Measurements from ENCODE around the gene ZKSCAN5.
A peak's percentile ranks its signal among the peaks of the same experiment; 100 is the strongest.

The ZKSCAN5 gene

GRCh38 chr7:99504281-99504602 is 220 bp upstream of the ZKSCAN5 start:
- Histone ChIP-seq H3K36me3 (ENCODE audit: control insufficient read depth, low read length) (peaks cover 26% of the 10 kb centered on the region), H3K79me2 (ENCODE audit: control insufficient read depth, low read length) (peaks cover 60% of the 10 kb centered on the region), H4K20me1 (ENCODE audit: control insufficient read depth, insufficient read depth, low read depth, low read length) (0 out of 2 replicates have a peak, but pooled peaks cover 4% of the 10 kb centered on the region), H3F3A (ENCODE audit: control insufficient read depth, insufficient read depth) (peaks cover 9% of the 10 kb centered on the region), H3K4me3 (ENCODE audit: low read length) (peak overlapping the region; percentile 95), H3K4me1 (ENCODE audit: control insufficient read depth, low read length) (peaks cover 27% of the 10 kb centered on the region), H3K9me3 (ENCODE audit: control insufficient read depth, insufficient read depth, low read length) (peaks cover 6% of the 10 kb centered on the region; the same call in 1 of the 2 replicates), H3K27ac (ENCODE audit: low read depth, low read length) (peak overlapping the region; percentile 80), H3K4me2 (ENCODE audit: low read length) (peak overlapping the region; percentile 88), H3K27me3 (ENCODE audit: control insufficient read depth, low read length) (no peaks in the 10 kb centered on the region), H3K9me2 (replicated peaks; ENCODE audit: control insufficient read depth, low read length) (no peaks in the 10 kb centered on the region)
- TF ChIP-seq EZH2phosphoT487 (IDR thresholded peaks at IDR 0.05; ENCODE audit: borderline replicate concordance, low read length) (no peak), CTCF (IDR thresholded peaks at IDR 0.05; ENCODE audit: low read depth, low read length, poor library complexity, severe bottlenecking) (no peak)

GRCh38 chr7:99505324-99505662 is 831 bp downstream of the ZKSCAN5 start:
- TF ChIP-seq EZH2phosphoT487 (IDR thresholded peaks at IDR 0.05; ENCODE audit: borderline replicate concordance, low read length) = no peak
- no peak for TF ChIP-seq CTCF (IDR thresholded peaks at IDR 0.05; ENCODE audit: low read depth, low read length, poor library complexity, severe bottlenecking)
- H3K79me2 ChIP-seq (ENCODE audit: control insufficient read depth, low read length) = peaks cover 53% of the 10 kb centered on the region
- H3F3A ChIP-seq (ENCODE audit: control insufficient read depth, insufficient read depth) = peaks cover 7% of the 10 kb centered on the region
- H3K9me2 ChIP-seq (replicated peaks; ENCODE audit: control insufficient read depth, low read length) = no peaks in the 10 kb centered on the region
- peaks cover 18% of the 10 kb centered on the region for H3K36me3 ChIP-seq (ENCODE audit: control insufficient read depth, low read length)
- peak overlapping the region; percentile 88 for H3K4me2 ChIP-seq (ENCODE audit: low read length)
- H3K27me3 ChIP-seq (ENCODE audit: control insufficient read depth, low read length) = no peaks in the 10 kb centered on the region
- peaks cover 6% of the 10 kb centered on the region; the same call in 1 of the 2 replicates for H3K9me3 ChIP-seq (ENCODE audit: control insufficient read depth, insufficient read depth, low read length)
- H4K20me1 ChIP-seq (ENCODE audit: control insufficient read depth, insufficient read depth, low read depth, low read length) = no peaks in the 10 kb centered on the region
- H3K4me3 ChIP-seq (ENCODE audit: low read length) = peak overlapping the region; percentile 95
- peak overlapping the region; percentile 80 for H3K27ac ChIP-seq (ENCODE audit: low read depth, low read length)
- peaks cover 27% of the 10 kb centered on the region for H3K4me1 ChIP-seq (ENCODE audit: control insufficient read depth, low read length)

GRCh38 chr7:99514050-99514449 is 9.6 kb downstream of the ZKSCAN5 start:
- Histone ChIP-seq H3K27me3 (ENCODE audit: control insufficient read depth, low read length) (no peaks in the 10 kb centered on the region), H3K79me2 (ENCODE audit: control insufficient read depth, low read length) (peaks cover 20% of the 10 kb centered on the region), H3K4me3 (ENCODE audit: low read length) (no peak overlapping the region), H3K9me2 (replicated peaks; ENCODE audit: control insufficient read depth, low read length) (no peaks in the 10 kb centered on the region), H3F3A (ENCODE audit: control insufficient read depth, insufficient read depth) (no peaks in the 10 kb centered on the region), H3K4me2 (ENCODE audit: low read length) (no peak overlapping the region), H3K9me3 (ENCODE audit: control insufficient read depth, insufficient read depth, low read length) (no peaks in the 10 kb centered on the region), H3K36me3 (ENCODE audit: control insufficient read depth, low read length) (peaks cover 43% of the 10 kb centered on the region), H3K4me1 (ENCODE audit: control insufficient read depth, low read length) (no peaks in the 10 kb centered on the region), H3K27ac (ENCODE audit: low read depth, low read length) (no peak overlapping the region), H4K20me1 (ENCODE audit: control insufficient read depth, insufficient read depth, low read depth, low read length) (no peaks in the 10 kb centered on the region)
- TF ChIP-seq EZH2phosphoT487 (IDR thresholded peaks at IDR 0.05; ENCODE audit: borderline replicate concordance, low read length) = no peak
- no peak for TF ChIP-seq CTCF (IDR thresholded peaks at IDR 0.05; ENCODE audit: low read depth, low read length, poor library complexity, severe bottlenecking)

- Histone ChIP-seq H3K4me1 (ENCODE audit: control insufficient read depth, low read length) (no peaks in the 10 kb centered on the region), H3K27ac (ENCODE audit: low read depth, low read length) (no peak overlapping the region), H3K4me3 (ENCODE audit: low read length) (no peak overlapping the region), H3F3A (ENCODE audit: control insufficient read depth, insufficient read depth) (peaks cover 7% of the 10 kb centered on the region; the same call in 1 of the 2 replicates), H3K27me3 (ENCODE audit: control insufficient read depth, low read length) (no peaks in the 10 kb centered on the region), H4K20me1 (ENCODE audit: control insufficient read depth, insufficient read depth, low read depth, low read length) (no peaks in the 10 kb centered on the region), H3K9me3 (ENCODE audit: control insufficient read depth, insufficient read depth, low read length) (no peaks in the 10 kb centered on the region), H3K36me3 (ENCODE audit: control insufficient read depth, low read length) (peaks cover 35% of the 10 kb centered on the region), H3K4me2 (ENCODE audit: low read length) (no peak overlapping the region), H3K9me2 (replicated peaks; ENCODE audit: control insufficient read depth, low read length) (no peaks in the 10 kb centered on the region), H3K79me2 (ENCODE audit: control insufficient read depth, low read length) (no peaks in the 10 kb centered on the region)
- TF ChIP-seq EZH2phosphoT487 (IDR thresholded peaks at IDR 0.05; ENCODE audit: borderline replicate concordance, low read length) = no peak
- no peak for TF ChIP-seq CTCF (IDR thresholded peaks at IDR 0.05; ENCODE audit: low read depth, low read length, poor library complexity, severe bottlenecking)
Measured at GRCh38 chr7:99521399-99521798, 16.9 kb downstream of the ZKSCAN5 start.

Data from DOHH2 (cell line).